AG04449 (cell line): ENCODE measurements around the gene SPINK6.

ENCODE experiments used
- CTCF ChIA-PET: fragments of 350-600 bp; formaldehyde crosslinking; extraction: SDS; loops from one replicate; lab custom pipeline; 2021; ENCODE audit warnings: antibody characterized with exemption; lab: Yijun Ruan, JAX
- POLR2A ChIA-PET: fragments of 400-600, 350-600 bp; formaldehyde crosslinking; extraction: SDS; loops from one replicate; lab custom pipeline; 2020; ENCODE audit warnings: antibody characterized with exemption, inconsistent platforms; lab: Yijun Ruan, JAX
- DNase-seq: peaks from one replicate; pipeline ENCODE4 v3.0.0-alpha.2; 2010; ENCODE audit warnings: low read depth, low spot score
- H3K4me3 ChIP-seq: 2 replicates; pipeline ENCODE4 v1.5.1; 2011; ENCODE audit warnings: low read depth, mild to moderate bottlenecking, control low read depth, low read length
- TF ChIP-seq, protein P1 (sequence below): IDR thresholded peaks from one replicate; pipeline ENCODE4 v1.5.1; 2011; ENCODE audit warnings: mild to moderate bottlenecking, moderate library complexity, low read length, control low read depth, inconsistent platforms; ENCODE audit not compliant: insufficient read depth; ENCODE audit errors: missing control alignments

SPINK6 gene

DNA sequence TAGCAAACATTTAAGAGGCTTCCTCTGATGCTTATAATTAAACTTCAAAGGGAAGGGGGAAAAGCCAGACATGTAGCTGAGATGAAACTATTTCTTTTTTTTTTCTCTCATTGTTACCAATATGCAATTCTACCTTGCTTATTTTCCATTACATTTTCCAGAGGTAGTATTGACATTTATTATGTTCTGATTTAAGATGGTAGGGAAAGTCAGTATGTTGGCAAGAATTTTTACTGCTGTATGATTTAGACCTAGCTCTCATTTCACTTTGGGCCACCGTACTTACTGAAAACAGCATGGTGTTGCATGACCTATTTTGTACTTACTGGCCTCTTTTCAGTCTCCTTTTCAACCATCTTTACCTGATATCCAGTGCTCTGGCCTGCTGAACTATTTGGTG, 9.6 kb upstream of the SPINK6 start:
- H3K4me3 ChIP-seq = no peak overlapping the region
- TF ChIP-seq, protein P1, sequence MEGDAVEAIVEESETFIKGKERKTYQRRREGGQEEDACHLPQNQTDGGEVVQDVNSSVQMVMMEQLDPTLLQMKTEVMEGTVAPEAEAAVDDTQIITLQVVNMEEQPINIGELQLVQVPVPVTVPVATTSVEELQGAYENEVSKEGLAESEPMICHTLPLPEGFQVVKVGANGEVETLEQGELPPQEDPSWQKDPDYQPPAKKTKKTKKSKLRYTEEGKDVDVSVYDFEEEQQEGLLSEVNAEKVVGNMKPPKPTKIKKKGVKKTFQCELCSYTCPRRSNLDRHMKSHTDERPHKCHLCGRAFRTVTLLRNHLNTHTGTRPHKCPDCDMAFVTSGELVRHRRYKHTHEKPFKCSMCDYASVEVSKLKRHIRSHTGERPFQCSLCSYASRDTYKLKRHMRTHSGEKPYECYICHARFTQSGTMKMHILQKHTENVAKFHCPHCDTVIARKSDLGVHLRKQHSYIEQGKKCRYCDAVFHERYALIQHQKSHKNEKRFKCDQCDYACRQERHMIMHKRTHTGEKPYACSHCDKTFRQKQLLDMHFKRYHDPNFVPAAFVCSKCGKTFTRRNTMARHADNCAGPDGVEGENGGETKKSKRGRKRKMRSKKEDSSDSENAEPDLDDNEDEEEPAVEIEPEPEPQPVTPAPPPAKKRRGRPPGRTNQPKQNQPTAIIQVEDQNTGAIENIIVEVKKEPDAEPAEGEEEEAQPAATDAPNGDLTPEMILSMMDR = no peak
- POLR2A ChIA-PET = no interaction called here
- CTCF ChIA-PET = interaction anchor here (1.3 kb wide), 1 partner anchor 14 kb away, joined by 4 read pairs; no protein-coding TSS in a partner anchor
- no peak for DNase-seq

DNA sequence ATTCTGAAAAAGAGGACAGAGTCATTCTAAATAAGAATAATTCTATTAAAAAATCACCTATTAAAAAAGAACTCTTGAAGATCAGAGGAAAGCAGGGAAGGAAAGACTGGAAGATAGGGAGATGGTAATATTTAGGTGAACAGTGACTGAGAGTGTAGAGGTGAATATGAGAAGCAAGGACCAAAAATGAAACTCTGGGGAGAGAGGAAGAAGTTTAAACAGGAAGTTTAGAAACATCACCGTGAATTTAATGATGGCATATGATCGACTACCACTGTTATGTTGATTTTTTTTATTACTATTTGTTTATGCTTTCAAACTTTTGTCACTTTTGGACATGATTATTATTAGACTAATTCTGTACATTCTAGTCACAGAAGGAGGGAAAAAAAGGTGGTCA, 1.7 kb upstream of the SPINK6 start:
- no peak for DNase-seq
- TF ChIP-seq, protein P1 = no peak
- no peak overlapping the region for H3K4me3 ChIP-seq
- CTCF ChIA-PET = no interaction called here
- POLR2A ChIA-PET = no interaction called here

DNA sequence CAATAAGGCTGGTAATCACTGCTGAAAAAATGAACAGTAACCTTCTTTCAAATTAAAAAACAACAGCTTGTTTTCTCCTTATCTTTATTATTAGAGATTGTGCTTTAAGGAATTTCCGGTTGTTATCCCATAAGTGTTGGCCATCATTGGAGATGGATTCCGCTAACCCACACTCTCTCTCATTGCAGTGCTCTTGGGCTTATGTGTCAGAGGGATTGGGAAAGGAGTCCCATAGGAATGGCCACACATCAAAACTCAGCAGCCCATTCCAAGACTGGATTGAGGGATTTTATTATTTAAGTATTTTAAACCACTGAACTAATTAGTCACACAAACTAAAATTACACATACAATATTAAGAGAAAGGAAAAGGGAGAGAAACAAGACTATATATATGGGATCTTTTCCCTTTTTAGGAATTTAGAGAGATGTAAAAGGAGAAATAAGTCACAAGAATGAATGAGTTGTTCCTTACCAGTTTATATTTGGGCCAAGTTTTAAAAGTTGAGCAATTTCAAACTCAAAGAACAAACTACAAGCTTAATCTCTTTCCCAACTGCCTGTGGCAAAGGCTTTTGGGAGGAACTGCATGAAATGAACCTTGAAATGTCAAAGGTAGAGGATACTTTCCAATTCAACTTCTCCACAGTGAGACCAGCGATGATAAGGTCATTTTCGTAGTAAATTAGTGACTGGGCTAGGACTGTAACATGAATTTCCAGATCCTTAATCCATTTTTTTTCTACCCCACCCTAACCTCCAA, 2.4 kb downstream of the SPINK6 start:
- no peak for DNase-seq
- TF ChIP-seq, protein P1 = no peak
- ChIA-PET CTCF (no interaction called here), POLR2A (no interaction called here)
- no peak overlapping the region for H3K4me3 ChIP-seq

DNA sequence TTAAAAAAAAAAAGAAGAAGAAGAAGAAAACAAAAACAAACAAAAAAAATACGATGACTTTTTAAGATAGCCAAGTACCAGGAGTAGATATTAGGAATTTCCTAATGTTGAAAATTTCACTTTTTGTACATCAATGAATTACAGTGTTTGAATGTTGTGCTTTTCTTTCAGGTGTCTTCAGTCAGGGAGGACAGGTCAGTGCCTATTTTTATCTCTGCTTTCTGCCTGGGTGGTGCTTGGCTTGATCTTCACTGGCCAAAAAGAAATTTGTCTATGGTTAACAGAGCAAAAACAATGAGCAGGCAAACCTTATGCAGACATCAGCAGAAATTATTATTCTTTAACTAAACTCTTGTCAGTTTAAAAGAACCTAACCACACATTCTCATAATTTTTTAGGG, 3.0 kb downstream of the SPINK6 start:
- DNase-seq = no peak
- H3K4me3 ChIP-seq = no peak overlapping the region
- TF ChIP-seq, protein P1 = no peak
- ChIA-PET CTCF (interaction anchor here (0.6 kb wide), 1 partner anchor 225 kb away, joined by 3 read pairs; no protein-coding TSS in a partner anchor), POLR2A (no interaction called here)

DNA sequence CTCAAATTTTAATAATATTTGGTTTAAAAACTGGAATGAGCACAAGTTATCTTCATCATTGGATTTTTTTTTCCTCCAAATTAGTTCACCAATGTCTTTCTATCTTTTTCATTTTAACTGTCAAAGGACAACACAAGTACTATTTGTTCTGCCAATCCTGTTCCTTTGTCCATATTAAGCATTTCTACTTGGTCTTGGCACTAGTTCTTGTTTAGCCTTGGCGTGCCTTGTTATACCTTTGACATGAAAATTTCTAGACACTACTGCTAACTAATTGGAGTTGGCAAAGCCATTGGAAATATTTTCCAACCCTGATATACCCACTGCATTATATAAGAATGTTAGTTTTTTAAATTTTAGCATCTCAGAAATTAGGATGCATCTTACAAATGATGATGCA, 3.8 kb downstream of the SPINK6 start:
- ChIA-PET POLR2A (no interaction called here), CTCF (no interaction called here)
- TF ChIP-seq, protein P1 = no peak
- DNase-seq = no peak
- no peak overlapping the region for H3K4me3 ChIP-seq

DNA sequence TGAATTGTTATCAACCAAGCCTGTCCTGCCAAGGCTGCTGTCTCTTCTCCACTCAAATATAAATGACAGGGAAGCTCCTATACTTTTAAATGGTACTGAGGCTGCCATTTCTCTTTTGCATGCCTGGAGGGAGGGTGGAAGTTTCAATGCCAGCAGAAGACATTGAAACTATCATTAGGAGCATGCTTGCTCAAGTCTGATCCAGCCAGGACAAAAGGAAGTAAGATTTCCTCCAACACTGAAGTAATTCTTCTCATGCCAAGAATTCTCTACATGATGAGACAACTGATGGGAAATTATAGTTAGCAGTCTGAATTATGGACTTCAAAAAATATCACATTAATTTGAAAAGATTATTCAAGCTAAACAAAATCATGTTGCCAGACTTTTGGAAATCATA, 5.4 kb downstream of the SPINK6 start:
- no peak for DNase-seq
- ChIA-PET CTCF (no interaction called here), POLR2A (no interaction called here)
- TF ChIP-seq, protein P1 = no peak
- no peak overlapping the region for H3K4me3 ChIP-seq
